H1 (cell line): Measurements from ENCODE around the gene AAK1. TPM values are rescaled to one million over a fixed set of nuclear protein-coding genes. Genes with fewer than 3 reads are reported as not detected.

ENCODE experiments used
- CTCF ChIA-PET: fragments of 300-600 bp; sonication (Branson Sonifier 250); formaldehyde crosslinking; loops from one replicate; lab custom pipeline; 2021; ENCODE audit not compliant: partially characterized antibody; lab: Charles Lee
- POLR2A ChIA-PET: fragments of 300-600 bp; sonication (Branson Sonifier 250); formaldehyde crosslinking; loops from one replicate; lab custom pipeline; 2021; ENCODE audit warnings: inconsistent platforms; ENCODE audit not compliant: partially characterized antibody; lab: Charles Lee
- DNase-seq, 2 experiments: peaks; one replicate each; pipeline versions ENCODE4 v3.0.0 to v3.0.0-alpha.2; 2010 to 2022; ENCODE audit warnings: low spot score in 2 of 2, low read depth in 1 of 2, mixed read lengths in 1 of 2
- FAIRE-seq: peaks from 2 replicates; lab custom pipeline; 2011; peaks lifted over from hg19 to GRCh38; lab: Jason Lieb, UNC
- H2AFZ ChIP-seq: 2 replicates; pipeline ENCODE4 v1.8.1; 2012; ENCODE audit warnings: low read length, inconsistent platforms
- H2AK5ac ChIP-seq: 2 replicates; pipeline ENCODE4 v1.6.1; 2013; ENCODE audit warnings: low read depth, low read length
- H2BK120ac ChIP-seq: replicated peaks from 2 replicates; pipeline ENCODE3; 2013; ENCODE audit warnings: low read depth, low read length, inconsistent platforms
- H2BK12ac ChIP-seq: 2 replicates; pipeline ENCODE4 v1.6.1; 2013; ENCODE audit warnings: low read depth, low read length
- H2BK15ac ChIP-seq: 2 replicates; pipeline ENCODE4 v1.6.1; 2013; ENCODE audit warnings: low read length
- H2BK20ac ChIP-seq: 2 replicates; pipeline ENCODE4 v1.6.1; 2013; ENCODE audit warnings: low read length
- H2BK5ac ChIP-seq: 2 replicates; pipeline ENCODE4 v1.6.1; 2013; ENCODE audit warnings: low read depth, low read length
- H3K14ac ChIP-seq: 2 replicates; pipeline ENCODE4 v1.6.1; 2013; ENCODE audit warnings: inconsistent platforms; ENCODE audit not compliant: insufficient read length
- H3K18ac ChIP-seq: 2 replicates; pipeline ENCODE4 v1.6.1; 2013; ENCODE audit warnings: low read length; ENCODE audit errors: extremely low read depth
- H3K23ac ChIP-seq: 2 replicates; pipeline ENCODE4 v1.6.1; 2013; ENCODE audit warnings: inconsistent platforms; ENCODE audit not compliant: insufficient read length
- H3K23me2 ChIP-seq: 2 replicates; pipeline ENCODE4 v1.6.1; 2013; ENCODE audit warnings: low read depth, low read length
- H3K27ac ChIP-seq: 2 replicates; pipeline ENCODE4 v1.6.1; 2011; ENCODE audit warnings: low read depth, low read length, inconsistent platforms
- H3K27me3 ChIP-seq, 4 experiments: replicated peaks in 1 of 4; 1 replicate in 1 of 4; 2 replicates in 3 of 4; pipeline versions ENCODE4 v1.6.1 to v1.8.1; 2011 to 2013; ENCODE audit warnings: low read length in 3 of 4, mild to moderate bottlenecking in 3 of 4, inconsistent platforms in 2 of 4, mixed read lengths in 2 of 4, moderate library complexity in 1 of 4; ENCODE audit not compliant: control insufficient read depth in 3 of 4, insufficient read depth in 3 of 4; ENCODE audit errors: extremely low read depth in 1 of 4
- H3K36me3 ChIP-seq, 4 experiments: 2 replicates each; pipeline versions ENCODE4 v1.6.1 to v1.8.1; 2011 to 2013; ENCODE audit warnings: mild to moderate bottlenecking in 4 of 4, low read length in 3 of 4, moderate library complexity in 2 of 4, control low read depth in 1 of 4, inconsistent platforms in 1 of 4; ENCODE audit not compliant: insufficient read depth in 4 of 4, control insufficient read depth in 2 of 4
- H3K4ac ChIP-seq: replicated peaks from 2 replicates; pipeline ENCODE3; 2013; ENCODE audit warnings: low read length, low read depth, mixed read lengths, inconsistent platforms; ENCODE audit not compliant: insufficient read length
- H3K4me1 ChIP-seq, 4 experiments: replicated peaks in 1 of 4; 1 replicate in 1 of 4; 2 replicates in 3 of 4; pipeline versions ENCODE4 v1.6.1 to v1.8.1; 2011 to 2013; ENCODE audit warnings: low read length in 3 of 4, inconsistent platforms in 2 of 4, mixed read lengths in 1 of 4; ENCODE audit not compliant: insufficient read depth in 4 of 4, control insufficient read depth in 3 of 4
- H3K4me2 ChIP-seq, 2 experiments: 2 replicates each; pipeline versions ENCODE4 v1.6.1 to v1.8.1; 2011 to 2013; ENCODE audit warnings: low read depth in 2 of 2, low read length in 2 of 2, control low read depth in 1 of 2, inconsistent platforms in 1 of 2, mild to moderate bottlenecking in 1 of 2; ENCODE audit not compliant: insufficient read depth in 1 of 2
- H3K4me3 ChIP-seq, 4 experiments: fragments of 200-600, 300-600 bp in 1 of 4; sonication (generic), shearing (Covaris generic), sonication (Bioruptor Twin) in 1 of 4; 2 replicates each; pipeline versions ENCODE4 v1.5.1 to v1.8.1; 2011 to 2016; ENCODE audit warnings: low read length in 4 of 4, low read depth in 3 of 4, control low read depth in 2 of 4, inconsistent platforms in 2 of 4, mild to moderate bottlenecking in 2 of 4, mixed read lengths in 1 of 4, moderate library complexity in 1 of 4; ENCODE audit not compliant: insufficient read depth in 2 of 4; ENCODE audit errors: extremely low read depth in 1 of 4
- H3K56ac ChIP-seq: replicated peaks from 2 replicates; pipeline ENCODE3; 2013; ENCODE audit warnings: low read depth, mild to moderate bottlenecking, mixed read lengths, low read length, inconsistent platforms; ENCODE audit not compliant: insufficient read length
- H3K79me1 ChIP-seq: 2 replicates; pipeline ENCODE4 v1.6.1; 2013; ENCODE audit warnings: low read depth, low read length, control low read depth
- H3K79me2 ChIP-seq, 2 experiments: 2 replicates each; pipeline versions ENCODE4 v1.6.1 to v1.8.1; 2012 to 2013; ENCODE audit warnings: low read length in 2 of 2, mild to moderate bottlenecking in 2 of 2, inconsistent platforms in 1 of 2; ENCODE audit not compliant: insufficient read depth in 2 of 2, control insufficient read depth in 1 of 2
- H3K9ac ChIP-seq, 4 experiments: replicated peaks in 1 of 4; 1 replicate in 1 of 4; 2 replicates in 3 of 4; pipeline versions ENCODE4 v1.6.1 to v1.8.1; 2011 to 2013; ENCODE audit warnings: low read depth in 3 of 4, low read length in 3 of 4, control low read depth in 2 of 4, mild to moderate bottlenecking in 2 of 4, moderate library complexity in 2 of 4, inconsistent platforms in 1 of 4; ENCODE audit errors: extremely low read depth in 1 of 4
- H3K9me3 ChIP-seq, 2 experiments: 2 replicates each; pipeline versions ENCODE4 v1.6.1 to v1.8.1; 2012 to 2013; ENCODE audit warnings: mild to moderate bottlenecking in 2 of 2, moderate library complexity in 2 of 2, control low read depth in 1 of 2, inconsistent platforms in 1 of 2, low read depth in 1 of 2, low read length in 1 of 2, mixed read lengths in 1 of 2; ENCODE audit not compliant: insufficient read depth in 2 of 2
- H4K20me1 ChIP-seq, 2 experiments: replicated peaks in 1 of 2; 2 replicates each; pipeline versions ENCODE3 to v1.8.1; 2011 to 2013; ENCODE audit warnings: inconsistent platforms in 2 of 2, low read length in 2 of 2, mild to moderate bottlenecking in 1 of 2; ENCODE audit not compliant: insufficient read depth in 2 of 2, control insufficient read depth in 1 of 2
- H4K5ac ChIP-seq: 2 replicates; pipeline ENCODE4 v1.6.1; 2013; ENCODE audit warnings: low read length, low read depth, mixed read lengths, inconsistent platforms; ENCODE audit not compliant: insufficient read length
- H4K8ac ChIP-seq: 2 replicates; pipeline ENCODE4 v1.8.0; 2013; ENCODE audit warnings: mild to moderate bottlenecking, moderate library complexity, low read length, inconsistent platforms; ENCODE audit not compliant: insufficient read depth; ENCODE audit errors: extremely low read depth
- H4K91ac ChIP-seq: replicated peaks from 2 replicates; pipeline ENCODE3; 2013; ENCODE audit warnings: low read length, mixed read lengths, inconsistent platforms; ENCODE audit not compliant: insufficient read length
- BCL11A ChIP-seq, 2 experiments: IDR thresholded peaks; one replicate each; pipeline ENCODE4 v1.6.1; 2011; ENCODE audit warnings: low read depth in 2 of 2, low read length in 2 of 2, mild to moderate bottlenecking in 2 of 2
- CBX8 ChIP-seq: fragments of 300-800, 300-1000 bp; sonication (generic); IDR thresholded peaks from 2 replicates; pipeline ENCODE4 v1.7.1; 2016; ENCODE audit warnings: low read depth, low read length, borderline replicate concordance
- CHD2 ChIP-seq: IDR thresholded peaks from 2 replicates; pipeline ENCODE4 v1.6.1; 2012; ENCODE audit warnings: low read length, improper control_type of control experiment
- KDM5A ChIP-seq: fragments of 200-600 bp; IDR thresholded peaks from 2 replicates; pipeline ENCODE4 v1.7.1; 2012; ENCODE audit warnings: mild to moderate bottlenecking, low read length, inconsistent platforms, mixed read lengths
- SAP30 ChIP-seq: fragments of 300-600 bp; sonication (generic); IDR thresholded peaks from 2 replicates; pipeline ENCODE4 v1.7.1; 2012; ENCODE audit warnings: low read length, moderate library complexity, mild to moderate bottlenecking, inconsistent platforms; ENCODE audit not compliant: insufficient read depth, insufficient replicate concordance
- SUZ12 ChIP-seq: fragments of 200-600 bp; sonication (generic); IDR thresholded peaks from 2 replicates; pipeline ENCODE4 v1.6.1; 2012; ENCODE audit warnings: mild to moderate bottlenecking, inconsistent platforms, low read length, moderate library complexity, mixed read lengths
- TEAD4 ChIP-seq: IDR thresholded peaks from 2 replicates; pipeline ENCODE4 v1.6.1; 2012; ENCODE audit warnings: low read depth, low read length, inconsistent platforms, mixed read lengths
- WGBS, 2 experiments: shearing (Covaris generic) in 1 of 2; methylation state at CpG; one replicate each; pipeline versions ENCODE4 v1.1.6 to v1.1.7; 2013 to 2015; ENCODE audit warnings: low lambda C conversion rate in 2 of 2, mixed read lengths in 2 of 2, inconsistent platforms in 1 of 2, low coverage in 1 of 2, missing lambda C conversion rate in 1 of 2; ENCODE audit not compliant: insufficient replicate concordance in 2 of 2, insufficient coverage in 1 of 2, insufficient read length in 1 of 2; ENCODE audit errors: extremely low coverage in 1 of 2, missing lambda C conversion rate in 1 of 2; 5-methylcytosine and 5-hydroxymethylcytosine counted together
- polyA plus RNA-seq, 7 experiments: library from polyadenylated mRNA; depleted of rRNA in 3 of 7; stranded (reverse) in 5 of 7; unstranded in 2 of 7; fragments of >200 nt in 5 of 7; fragments of 200-250 nt in 2 of 7; gene quantifications; 1 replicate in 5 of 7; 2 replicates in 1 of 7; 4 replicates in 1 of 7; pipeline versions ENCODE4 v1.2.1 to v1.2.3, GENCODE V29; 2011 to 2013; ENCODE audit warnings: missing spikeins in 2 of 7, mixed read lengths in 2 of 7
- total RNA-seq: library from RNA; stranded (reverse); fragmentation: NEBNext Ultra II Directional; extraction: Animal tissue kit (Norgen Biotek cat#: 25700); gene quantifications from 2 replicates; pipeline ENCODE4 v1.2.1, GENCODE V29; 2021

AAK1 gene
- total and polyA plus RNA-seq, 2 of the 8 experiments (the other 6 are each of a cell fraction or from before 2014, with no cell fraction given), result 10.0 to 40.5 TPM

DNA sequence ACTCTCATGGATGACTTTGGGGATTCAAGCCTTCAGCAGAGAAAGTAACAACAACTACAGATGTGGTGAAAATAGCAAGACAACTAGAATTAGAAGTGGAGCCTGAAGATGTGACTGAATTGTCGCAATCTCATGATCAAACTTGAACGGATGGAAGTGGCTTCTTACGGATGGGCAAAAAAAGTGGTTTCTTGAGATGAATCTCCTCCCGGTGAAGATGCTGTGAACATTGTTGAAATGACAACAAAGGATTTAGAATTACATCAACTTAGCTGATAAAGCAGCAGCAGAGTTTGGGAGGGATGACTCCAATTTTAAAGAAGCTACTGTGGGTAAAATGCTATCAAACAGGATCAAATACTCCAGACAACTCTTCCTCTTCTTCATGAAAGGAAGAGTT lies 43.1 kb downstream of the AAK1 start:
- H2BK15ac ChIP-seq, result no peak overlapping the region
- H3K4me1 ChIP-seq, result no peaks in the 10 kb centered on the region
- H4K8ac ChIP-seq, result no peak overlapping the region
- H3K27ac ChIP-seq, result no peak overlapping the region
- no peak overlapping the region for H4K5ac ChIP-seq
- H3K27me3 ChIP-seq, result no peaks in the 10 kb centered on the region
- no peak overlapping the region for H3K4me3 ChIP-seq
- no peaks in the 10 kb centered on the region for H4K20me1 ChIP-seq
- H2AK5ac ChIP-seq, result no peak overlapping the region
- TF ChIP-seq TEAD4 (no peak), BCL11A (IDR thresholded peaks at IDR 0.05; ENCODE audit: low read depth in 2 of 2, low read length in 2 of 2) (no peak), CBX8 (no peak), SUZ12 (no peak), CHD2 (no peak), SAP30 (no peak), KDM5A (no peak)
- no peak overlapping the region for H3K18ac ChIP-seq
- no peak overlapping the region for H2BK120ac ChIP-seq
- FAIRE-seq (no peak), DNase-seq (no peak)
- H3K56ac ChIP-seq, result no peak overlapping the region
- H3K79me2 ChIP-seq, result peaks cover 0 to 5% of the 10 kb centered on the region in 2 experiments; a peak in 1 of 4 replicates
- H3K23me2 ChIP-seq, result no peaks in the 10 kb centered on the region
- no peak overlapping the region for H3K4ac ChIP-seq
- no peak overlapping the region for H3K23ac ChIP-seq
- no peak overlapping the region for H3K4me2 ChIP-seq
- POLR2A ChIA-PET, result interaction anchor here (1.5 kb wide), 1 partner anchor 43 kb away, joined by 3 read pairs; the partner anchor contains the start of gene AAK1
- no peak overlapping the region for H2AFZ ChIP-seq
- no peak overlapping the region for H3K9ac ChIP-seq
- H3K36me3 ChIP-seq, result no peaks in the 10 kb centered on the region
- no peak overlapping the region for H4K91ac ChIP-seq
- no peaks in the 10 kb centered on the region for H3K9me3 ChIP-seq
- CTCF ChIA-PET, result interaction anchor here (1.3 kb wide), 1 partner anchor 123 kb away, joined by 3 read pairs; no protein-coding TSS in a partner anchor
- H2BK5ac ChIP-seq, result no peak overlapping the region
- no peak overlapping the region for H2BK20ac ChIP-seq
- peaks cover 2% of the 10 kb centered on the region; the same call in 1 of the 2 replicates for H3K79me1 ChIP-seq
- no peak overlapping the region for H3K14ac ChIP-seq
- WGBS, 2 experiments, result 96% methylated on average over 4 of the region's 4 CpGs; no CpG with 5 or more reads in 1 of the 2 experiments
- no peak overlapping the region for H2BK12ac ChIP-seq
